AG08396 (cell line): ENCODE data around the gene CBFB.

Experiments used
- DNase-seq: peaks from one replicate; pipeline ENCODE4 v3.0.0; 2012; ENCODE audit warnings: low spot score, mixed read lengths

CBFB gene

DNA sequence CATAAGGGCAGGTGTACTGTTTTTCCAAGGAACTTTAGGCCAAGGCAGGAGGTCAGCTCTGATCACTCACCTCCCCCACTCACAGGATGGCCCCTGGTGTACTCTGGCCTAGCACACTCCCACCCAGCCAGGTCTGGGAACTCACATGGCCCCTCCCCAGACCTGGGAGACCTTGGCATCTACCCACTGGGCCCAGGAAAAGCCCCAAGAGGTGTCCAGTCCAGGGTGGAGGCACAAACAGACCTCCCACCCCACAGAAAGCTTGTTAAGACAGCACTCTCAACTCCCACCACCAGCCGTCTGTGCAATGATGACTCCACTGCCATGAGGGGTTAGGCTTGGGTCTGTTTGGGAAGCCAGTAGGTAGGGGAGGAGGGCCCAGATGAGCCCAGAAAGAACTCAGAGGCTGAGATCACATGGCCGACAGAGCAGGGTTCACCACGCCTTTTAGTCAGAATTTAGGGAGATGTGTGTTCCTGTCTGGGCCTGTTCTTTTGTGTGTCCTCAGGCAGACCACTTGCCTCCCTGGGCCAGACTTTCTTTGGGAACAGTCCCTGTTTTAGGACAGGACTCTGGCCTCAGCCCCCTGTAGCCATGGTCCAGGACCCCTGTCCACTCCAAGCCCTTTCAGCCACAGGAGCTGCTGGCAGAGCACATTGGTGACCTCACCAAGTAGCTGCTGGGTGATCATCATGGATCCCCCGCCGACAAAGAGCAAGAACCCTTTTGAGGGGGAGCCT lies 12.1 kb upstream of the CBFB start:
- no peak for DNase-seq

DNA sequence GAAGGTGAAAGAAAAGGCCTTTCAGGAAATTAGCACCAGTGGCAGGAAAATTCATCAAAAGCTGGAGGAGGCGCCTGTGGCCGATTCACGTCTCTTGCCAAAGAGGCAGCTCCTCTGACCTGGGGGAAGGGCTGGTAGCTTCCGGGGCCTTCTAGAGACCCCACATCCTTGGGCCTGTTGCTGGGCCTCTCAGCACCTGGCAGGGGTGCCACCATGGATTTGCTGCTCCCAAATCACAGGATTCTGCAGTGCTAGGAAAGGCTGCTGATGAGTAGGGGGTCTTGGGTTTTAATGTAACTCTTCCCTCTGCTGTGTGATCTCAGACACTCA lies 11.6 kb upstream of the CBFB start:
- DNase-seq, result no peak

DNA sequence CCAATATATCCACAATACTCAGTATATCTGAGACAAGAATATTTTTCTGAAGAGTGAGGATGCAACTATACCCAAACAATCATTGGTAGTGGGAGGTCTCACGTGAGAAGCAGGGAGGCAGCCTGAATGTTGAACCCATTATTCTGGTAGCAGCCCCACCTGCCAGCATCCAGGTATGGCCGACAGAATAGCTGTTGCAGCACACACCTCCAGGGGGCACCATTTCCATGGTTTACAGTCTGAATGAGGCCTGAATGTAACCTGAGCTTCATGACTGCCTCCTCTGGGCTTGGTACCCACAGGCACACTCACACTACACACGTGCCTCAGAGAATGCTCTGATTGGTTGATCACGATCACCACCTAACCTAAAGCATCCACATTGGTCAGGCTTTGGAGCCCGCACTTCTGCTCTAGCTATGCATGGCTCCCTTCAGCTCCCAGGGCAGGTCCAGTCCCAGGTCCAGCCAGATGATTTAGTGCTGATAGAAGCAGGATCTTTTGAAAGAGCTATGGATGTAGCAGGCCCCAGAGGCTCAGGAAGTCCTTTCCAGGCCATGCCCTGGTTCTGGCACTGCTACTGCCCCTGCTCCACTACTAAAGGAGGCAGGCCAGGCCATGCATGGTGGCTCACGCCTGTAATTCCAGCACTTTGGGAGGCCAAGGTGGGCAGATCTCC lies 11.0 kb upstream of the CBFB start:
- DNase-seq, result peak; percentile 90

DNA sequence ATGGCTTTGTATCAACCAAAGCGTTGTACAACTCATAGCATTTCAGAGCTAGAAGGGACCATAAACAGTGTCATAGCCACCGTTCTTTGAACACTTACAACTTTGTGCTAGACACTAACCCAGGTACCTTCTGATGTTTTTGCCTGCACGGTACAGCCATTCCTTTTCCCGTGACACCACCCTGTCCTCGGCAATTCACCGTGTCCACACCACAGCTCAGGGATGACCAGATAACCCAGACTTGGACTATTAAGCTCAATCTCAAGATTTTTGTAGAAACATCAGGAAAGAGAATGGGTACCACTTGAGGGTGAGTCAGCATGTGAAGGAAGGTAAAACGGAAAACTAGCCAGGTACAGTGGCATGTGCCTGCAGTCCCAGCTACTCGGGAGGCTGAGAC lies 9.8 kb upstream of the CBFB start:
- DNase-seq, result no peak

DNA sequence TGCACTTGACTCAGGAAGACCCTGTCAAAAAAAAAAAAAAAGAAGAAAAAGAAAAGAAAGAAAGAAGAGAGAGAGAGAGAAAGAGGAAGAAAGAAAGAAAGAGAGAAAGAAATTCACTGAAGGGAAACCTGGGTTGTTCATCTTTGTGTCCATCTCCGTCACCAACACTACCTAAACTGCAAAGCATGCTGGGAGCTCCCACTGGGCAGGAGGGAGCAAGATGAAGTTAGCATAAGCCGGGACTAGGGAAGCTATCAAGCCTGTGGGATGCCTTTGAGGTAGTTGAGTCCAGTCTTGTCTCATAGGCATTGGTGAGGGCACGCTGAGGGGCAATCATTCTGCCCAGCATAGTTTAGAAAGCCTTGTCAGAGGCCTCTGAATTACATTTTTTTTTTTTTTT lies 7.6 kb upstream of the CBFB start:
- DNase-seq, result no peak

DNA sequence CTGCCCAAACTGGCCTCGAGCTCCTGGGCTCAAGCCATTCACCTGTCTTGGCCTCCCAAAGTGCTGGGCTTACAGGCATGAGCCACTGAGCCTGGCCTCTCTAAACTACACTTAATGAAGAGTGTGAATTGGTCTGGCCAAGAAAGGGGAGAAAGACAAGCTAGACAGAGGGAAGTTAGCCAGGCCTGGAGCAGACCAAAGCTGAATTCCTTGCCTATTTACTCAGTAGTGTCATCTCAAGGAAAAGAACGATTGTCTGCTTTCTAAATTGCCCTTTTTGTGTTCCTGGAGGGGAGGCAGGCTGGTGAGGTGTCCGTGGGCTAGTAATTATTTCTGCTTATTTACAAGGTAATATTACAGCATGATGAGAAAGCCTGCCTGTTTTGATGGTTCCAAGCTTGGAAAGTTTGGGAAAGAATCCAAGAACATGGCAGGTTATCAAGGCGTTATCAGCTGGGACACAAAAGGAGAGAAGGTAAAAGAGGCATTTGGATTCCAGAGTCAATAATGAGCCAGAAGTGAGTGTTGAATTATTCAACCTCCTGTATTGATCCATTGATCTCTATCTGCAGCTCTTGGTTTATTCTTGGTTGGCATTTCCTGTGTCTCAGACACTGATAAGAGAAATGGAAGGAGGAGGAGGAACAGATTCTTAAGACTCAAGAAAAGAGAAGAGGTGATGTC lies 6.3 kb upstream of the CBFB start:
- DNase-seq, result no peak

DNA sequence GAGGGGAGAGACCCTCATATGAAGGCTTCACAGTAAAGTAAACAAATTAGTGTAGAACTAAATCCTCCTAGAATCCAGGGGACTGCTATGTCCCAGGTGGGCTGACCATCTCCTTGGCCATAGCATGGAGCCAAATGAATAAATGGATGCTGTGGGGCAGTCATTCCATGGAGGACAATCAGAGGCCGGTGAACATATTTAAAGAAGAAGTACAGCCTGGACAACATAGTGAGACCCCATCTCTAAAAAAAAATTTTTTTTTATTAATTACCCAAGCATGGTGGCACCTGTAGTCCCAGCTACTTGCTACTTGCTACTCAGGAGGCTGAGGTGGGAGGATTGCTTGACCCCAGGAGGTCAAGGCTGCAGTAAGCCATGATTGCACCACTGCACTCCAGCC lies 5.3 kb upstream of the CBFB start:
- no peak for DNase-seq

DNA sequence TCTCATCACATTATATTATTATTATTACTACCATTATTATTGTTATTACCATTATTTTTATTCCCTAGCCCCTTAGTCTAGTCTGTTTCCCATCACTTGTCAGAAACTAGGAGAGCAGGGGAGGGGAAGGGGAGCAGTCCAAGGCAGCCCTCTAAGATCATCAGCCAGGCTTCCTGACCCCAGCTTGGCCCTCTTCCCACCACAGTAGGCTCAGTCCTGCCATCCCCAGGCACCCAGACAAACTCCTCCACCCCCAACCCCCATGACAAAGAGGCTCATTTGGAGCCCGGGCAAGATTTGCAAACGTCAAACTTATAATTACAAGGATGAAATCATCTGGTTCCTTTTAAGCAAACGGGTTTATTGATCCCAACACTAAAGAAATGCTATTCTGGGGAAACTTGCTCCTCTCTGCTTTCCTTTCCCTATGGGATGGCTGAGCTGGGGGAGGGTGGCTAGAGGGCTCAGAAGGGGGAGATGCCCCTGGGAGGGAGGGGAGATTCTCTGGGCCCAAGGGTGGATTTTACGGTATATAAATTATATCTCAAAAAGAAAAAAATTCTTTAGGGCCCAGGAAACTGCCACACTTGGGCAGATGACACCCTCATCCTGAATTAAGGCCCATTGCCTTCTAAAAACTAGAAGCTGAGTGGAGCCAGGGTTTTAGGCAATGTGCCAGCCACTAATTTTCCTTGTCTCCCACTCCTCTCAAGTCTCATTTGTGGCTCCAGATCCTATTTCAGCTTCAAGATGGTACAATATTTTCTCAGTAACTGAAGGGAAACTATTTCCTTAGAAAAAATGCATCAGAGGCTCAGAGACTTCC lies 4.4 kb upstream of the CBFB start:
- DNase-seq, result no peak

DNA sequence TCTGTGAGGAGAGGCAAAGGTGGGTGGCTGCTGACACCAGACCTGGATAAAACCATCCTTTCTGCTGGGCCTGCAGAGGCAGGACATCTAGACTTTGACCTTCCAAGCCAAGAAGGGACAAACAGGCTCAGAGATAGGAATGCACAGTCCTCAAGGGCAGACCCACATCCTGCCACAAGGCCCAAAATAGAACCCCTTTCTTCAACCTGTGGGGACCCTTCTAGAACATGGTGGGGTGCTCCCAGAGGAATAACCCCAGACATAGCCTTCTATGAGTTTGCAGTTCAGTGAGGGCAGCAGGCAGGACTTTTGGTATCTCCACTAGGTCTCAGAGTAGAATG lies 3.8 kb upstream of the CBFB start:
- no peak for DNase-seq

DNA sequence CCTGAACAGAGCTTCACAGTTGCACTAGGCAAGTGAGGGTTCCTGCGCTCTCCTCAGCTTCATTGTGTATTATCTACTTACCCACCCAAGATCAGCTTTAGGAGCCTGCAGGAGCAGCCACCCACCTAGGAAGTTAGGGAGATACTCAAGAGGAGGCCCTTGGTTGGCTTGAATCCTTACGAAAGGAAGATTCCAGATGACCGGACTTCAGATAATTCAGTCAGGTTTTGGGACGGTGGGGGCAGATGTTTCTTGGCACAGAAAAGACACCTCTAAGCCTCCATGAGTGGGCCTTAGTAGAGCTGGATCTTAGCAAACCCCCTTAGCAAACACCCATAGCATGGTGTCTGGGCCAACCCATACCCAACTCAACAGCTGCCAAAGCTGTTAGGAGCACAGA lies 2.4 kb upstream of the CBFB start:
- no peak for DNase-seq

DNA sequence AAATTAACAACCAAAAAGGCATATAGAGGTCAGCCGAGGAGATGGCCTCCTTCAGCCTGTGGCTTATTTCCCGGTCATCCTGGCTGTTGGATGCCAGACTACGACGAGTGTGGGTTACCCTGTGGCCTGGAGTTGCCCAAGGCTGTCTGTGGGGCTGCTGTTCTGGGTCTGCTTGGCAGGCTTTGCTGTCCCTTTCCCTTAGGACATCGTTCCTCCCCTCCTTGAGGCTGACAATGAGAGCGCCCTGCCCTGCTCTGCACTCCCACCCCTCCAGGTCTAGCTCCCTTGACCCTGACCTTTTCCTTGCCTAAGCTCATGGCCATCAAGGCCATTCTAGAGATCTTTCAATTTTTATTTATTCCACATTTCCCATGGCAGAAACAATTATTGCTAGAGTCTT lies 1.9 kb upstream of the CBFB start:
- DNase-seq, result no peak

DNA sequence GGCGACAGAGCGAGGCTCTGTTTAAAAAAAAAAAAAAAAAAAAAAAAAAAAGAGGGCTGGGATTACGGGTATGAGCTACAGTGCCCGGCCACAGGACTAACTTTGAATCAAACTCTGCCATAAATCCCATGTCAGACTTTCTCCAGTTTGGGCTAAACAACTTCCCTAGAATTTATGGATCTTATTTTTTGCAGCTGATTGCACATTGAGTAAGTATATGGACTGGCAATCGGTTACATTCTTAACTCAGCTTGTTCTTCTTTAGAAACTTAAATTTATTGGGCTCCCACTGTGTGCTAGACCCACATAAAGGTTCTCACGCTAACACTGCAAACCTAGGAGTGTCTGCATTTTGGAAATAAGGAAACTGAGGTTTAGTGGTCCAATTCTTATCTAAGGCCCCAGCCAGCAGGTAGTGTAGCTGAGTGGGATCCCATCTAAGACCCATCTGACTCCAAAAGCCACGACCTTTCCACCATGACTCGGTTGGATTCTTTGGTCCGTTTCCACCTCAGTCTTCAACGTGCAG lies 718 bp upstream of the CBFB start:
- no peak for DNase-seq

DNA sequence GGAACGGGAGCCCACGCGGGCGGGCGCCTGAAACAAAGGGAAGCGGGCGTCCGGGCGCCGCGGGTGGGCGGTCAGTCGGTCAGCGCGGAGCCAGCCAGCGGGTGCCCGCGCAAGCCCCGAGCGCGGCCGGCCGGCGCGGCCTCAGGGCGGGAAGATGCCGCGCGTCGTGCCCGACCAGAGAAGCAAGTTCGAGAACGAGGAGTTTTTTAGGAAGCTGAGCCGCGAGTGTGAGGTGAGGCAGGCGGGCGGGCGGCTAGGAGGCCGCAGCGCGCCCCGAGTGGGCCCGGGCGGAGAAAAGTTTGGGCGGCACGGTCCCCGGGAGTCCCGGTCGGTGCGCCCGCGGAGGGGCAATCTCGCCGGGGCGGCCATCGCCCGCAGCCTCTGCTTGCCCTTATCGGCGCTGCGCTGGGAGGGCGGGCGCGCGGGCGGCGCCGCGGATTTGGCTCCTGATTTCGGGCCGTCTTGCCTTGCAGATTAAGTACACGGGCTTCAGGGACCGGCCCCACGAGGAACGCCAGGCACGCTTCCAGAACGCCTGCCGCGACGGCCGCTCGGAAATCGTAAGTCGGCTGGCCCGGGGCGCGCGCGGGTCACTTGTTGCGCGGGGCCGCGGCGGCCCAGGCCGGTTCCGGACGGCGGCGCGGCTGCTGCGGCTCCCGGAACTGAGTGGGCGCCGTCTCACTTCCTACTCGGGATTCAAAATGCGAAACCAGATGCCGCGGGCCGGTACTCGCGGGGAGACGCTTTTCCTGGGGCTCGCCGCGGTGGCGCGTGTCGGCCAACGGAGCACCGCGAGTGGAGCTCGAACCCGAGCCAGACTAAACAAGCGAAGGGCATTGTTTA lies 526 bp downstream of the CBFB start:
- peak; percentile 75 for DNase-seq

DNA sequence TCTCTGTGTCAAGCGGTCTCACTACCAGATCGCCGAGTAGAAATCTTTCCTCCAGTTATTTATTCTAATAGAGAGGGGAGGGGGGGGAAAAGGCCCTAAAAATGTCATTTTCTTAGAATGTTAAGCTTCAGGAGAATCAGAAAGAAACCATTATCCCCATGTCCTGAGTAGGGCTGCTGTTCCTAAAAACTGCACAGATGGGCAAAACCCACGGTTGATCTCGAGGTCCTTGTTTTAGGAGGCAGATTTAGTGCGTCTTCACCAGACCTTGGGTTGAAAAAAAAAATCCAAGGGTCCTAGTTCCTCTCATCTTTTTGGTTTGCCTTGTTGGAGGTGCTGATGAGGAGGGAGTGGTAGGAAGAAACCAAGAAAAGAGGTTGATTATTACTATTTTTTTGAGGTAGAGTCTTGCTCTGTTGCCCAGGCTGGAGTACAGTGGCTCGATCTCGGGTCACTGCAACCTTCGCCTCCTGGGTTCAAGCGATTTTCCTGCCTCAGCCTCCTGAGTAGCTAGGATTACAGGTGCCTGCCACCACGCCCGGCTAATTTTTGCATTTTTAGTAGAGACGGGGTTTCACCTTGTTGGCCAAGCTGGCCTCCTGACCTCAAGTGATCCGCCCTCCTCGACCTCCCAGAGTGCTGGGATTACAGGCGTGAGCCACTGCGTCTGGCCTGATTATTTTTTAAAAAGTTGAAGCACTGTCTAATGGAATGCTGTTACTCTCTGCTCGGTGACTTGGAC lies 1.4 kb downstream of the CBFB start:
- DNase-seq, result no peak

DNA sequence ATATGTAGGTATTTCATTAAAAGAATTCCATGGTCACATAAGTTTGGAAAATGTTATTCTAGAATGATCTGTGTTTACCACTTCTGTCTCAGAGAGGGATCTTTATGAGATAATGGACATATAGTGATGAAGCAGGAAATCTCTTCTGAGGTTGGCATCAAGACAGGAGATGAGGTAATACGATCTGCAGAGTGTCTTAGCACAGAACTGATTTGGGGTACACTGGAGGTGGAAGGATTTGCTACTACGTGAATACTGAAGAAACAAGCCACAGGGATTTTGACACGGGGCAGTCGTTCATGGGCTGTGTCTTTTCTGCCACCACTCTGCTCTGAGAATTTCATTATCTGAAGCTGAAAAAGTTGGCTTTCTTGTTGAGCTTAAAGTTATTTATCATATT lies 5.5 kb downstream of the CBFB start:
- DNase-seq, result no peak

DNA sequence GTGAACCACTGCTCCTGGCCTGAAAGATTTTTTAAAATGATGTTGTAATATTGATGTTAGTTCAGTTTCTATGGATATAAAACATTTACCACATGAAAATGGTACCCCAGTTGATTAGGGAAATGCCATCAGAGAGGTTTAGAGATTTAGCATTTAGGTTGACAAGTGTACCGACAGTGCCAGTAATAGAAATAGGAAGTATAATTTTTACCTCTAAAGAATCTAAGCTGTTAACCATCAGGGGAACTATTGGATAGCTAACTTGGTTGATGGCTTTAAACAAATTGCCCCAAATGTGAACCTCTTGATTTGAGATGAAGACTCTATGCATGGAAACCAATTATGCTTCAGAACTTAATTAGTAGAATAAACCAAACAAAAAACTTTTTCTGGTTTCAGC lies 6.4 kb downstream of the CBFB start:
- no peak for DNase-seq

DNA sequence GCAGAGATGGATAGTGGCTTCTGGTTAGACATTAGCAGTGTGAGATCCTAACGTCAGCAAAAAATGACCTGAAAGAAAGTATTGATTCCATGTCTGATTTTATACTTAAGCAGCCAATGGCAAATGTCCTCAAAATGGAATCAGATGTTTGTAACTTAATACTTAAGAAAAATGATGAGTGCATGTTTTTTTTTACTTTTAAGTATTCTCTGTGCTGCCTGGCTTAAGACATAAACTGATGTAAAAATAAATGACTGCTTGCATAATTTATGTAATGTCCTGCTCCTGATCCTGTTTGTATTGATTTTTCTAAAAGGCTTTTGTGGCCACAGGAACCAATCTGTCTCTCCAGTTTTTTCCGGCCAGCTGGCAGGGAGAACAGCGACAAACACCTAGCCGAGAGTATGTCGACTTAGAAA lies 7.4 kb downstream of the CBFB start:
- no peak for DNase-seq

DNA sequence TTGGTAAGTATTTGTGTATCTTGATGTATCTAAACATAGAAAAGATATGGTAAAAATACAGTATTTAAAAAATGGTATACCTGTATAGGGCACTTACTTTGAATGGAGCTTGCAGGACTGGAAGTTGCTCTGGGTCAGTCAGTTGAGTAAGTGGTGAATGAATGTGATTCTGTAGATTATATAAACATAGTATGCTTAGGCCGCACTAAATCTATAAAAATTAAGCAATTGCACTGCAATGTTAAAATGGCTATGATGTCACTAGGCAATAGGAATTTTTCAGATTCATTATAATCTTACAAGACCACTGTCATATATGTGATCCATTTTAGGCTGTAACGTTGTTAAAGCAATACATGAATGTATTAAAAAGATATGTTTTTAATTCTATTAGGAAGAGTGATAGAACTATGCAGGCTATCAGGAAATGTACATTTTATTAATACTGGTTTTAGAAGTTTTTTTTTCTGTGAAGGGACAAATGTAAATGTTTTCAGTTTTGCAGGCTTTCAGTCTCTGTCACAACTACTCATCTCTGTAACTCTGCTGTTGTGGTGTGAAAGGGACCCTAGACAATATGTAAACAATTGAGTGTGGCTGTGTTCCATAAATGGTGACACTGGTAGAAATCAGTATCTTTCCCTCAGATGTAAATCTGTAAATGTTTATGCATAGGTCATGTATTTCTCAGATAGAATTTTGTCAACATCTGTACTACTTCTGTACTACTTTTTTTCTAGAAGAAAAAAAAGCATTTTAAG lies 10.5 kb downstream of the CBFB start:
- DNase-seq, result no peak

DNA sequence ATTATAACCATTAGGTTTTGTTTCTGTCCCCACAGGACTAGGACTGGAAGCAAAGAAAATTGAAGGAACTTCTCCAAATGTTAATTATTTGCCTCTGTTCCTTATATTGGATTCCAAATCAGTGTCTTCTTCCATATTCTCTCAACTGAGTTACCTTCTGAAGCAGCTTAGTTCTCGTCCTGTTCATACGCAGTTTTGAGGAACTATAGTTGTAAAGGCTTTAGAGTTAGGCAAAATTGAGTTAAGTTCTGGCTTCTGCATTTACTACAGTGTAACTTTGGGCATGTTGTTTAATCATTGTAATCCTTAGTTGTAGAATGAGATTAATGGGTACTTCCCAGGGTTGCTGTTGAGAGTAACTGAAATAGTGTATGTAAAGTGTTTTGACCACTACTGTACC lies 11.2 kb downstream of the CBFB start:
- no peak for DNase-seq

DNA sequence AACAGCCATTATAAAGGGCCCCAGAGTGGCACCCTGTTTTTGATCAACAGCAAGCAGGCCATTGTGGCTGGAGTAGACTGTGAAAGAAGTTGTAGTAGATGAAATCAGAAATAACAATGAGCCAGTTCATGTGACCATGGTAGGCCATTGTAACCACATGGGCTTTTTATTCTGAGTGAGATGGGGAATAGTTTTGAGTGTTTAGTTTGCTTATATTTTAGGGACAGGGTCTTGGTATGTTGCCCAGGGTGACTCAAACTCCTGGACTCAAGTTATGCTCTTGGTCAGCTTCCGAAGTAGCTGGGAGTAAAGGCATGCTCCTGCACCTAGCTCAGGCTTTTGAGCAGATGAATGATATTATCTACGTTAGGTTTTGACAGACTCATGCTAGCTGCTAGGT lies 12.0 kb downstream of the CBFB start:
- DNase-seq, result no peak
